Heart left ventricle (tissue), 16 donors: Measurements from ENCODE around the gene TTLL10. TPM values are rescaled to one million over a fixed set of nuclear protein-coding genes. Genes with fewer than 3 reads are reported as not detected.

Source experiments
- ATAC-seq, 4 donors: fragments of 200-7000 bp; cut with Tn5 transposase; one replicate each; pipeline ENCODE4 v1.9.1; 2020 to 2022; ENCODE audit warnings: moderate library complexity in 4 of 4, mild to moderate bottlenecking in 3 of 4, moderate number of reproducible peaks in 1 of 4
- DNase-seq, 5 donors: peaks; one replicate each; pipeline ENCODE4 v3.0.0-alpha.2; 2020
- H3K27ac ChIP-seq, 12 donors: fragments of 200-600 bp; sonication (generic) in 4 of 12; one replicate each; pipeline versions ENCODE4 v1.5.0 to v1.8.0; 2016 to 2022; ENCODE audit warnings: mild to moderate bottlenecking in 2 of 12
- H3K27me3 ChIP-seq, 9 donors: fragments of 200-600 bp; sonication (generic) in 2 of 9; one replicate each; pipeline versions ENCODE4 v1.5.1 to v1.8.0; 2016 to 2022; ENCODE audit warnings: mild to moderate bottlenecking in 3 of 9
- H3K36me3 ChIP-seq, 9 donors: fragments of 200-600 bp; sonication (generic) in 2 of 9; one replicate each; pipeline versions ENCODE4 v1.5.0 to v1.8.0; 2018 to 2022; ENCODE audit warnings: mild to moderate bottlenecking in 2 of 9
- H3K4me1 ChIP-seq, 12 donors: fragments of 200-600 bp; sonication (generic) in 4 of 12; one replicate each; pipeline versions ENCODE4 v1.5.0 to v1.8.0; 2016 to 2022; ENCODE audit warnings: mild to moderate bottlenecking in 3 of 12
- H3K4me3 ChIP-seq, 12 donors: fragments of 200-600 bp; sonication (generic) in 4 of 12; one replicate each; pipeline versions ENCODE4 v1.5.0 to v1.8.0; 2017 to 2022; ENCODE audit warnings: mild to moderate bottlenecking in 9 of 12, moderate library complexity in 4 of 12
- H3K9me3 ChIP-seq, 12 donors: fragments of 200-600 bp; sonication (generic) in 4 of 12; one replicate each; pipeline versions ENCODE4 v1.5.0 to v1.8.0; 2016 to 2022; ENCODE audit warnings: mild to moderate bottlenecking in 1 of 12
- CTCF ChIP-seq, 12 donors: fragments of 200-600 bp; sonication (generic) in 4 of 12; IDR thresholded peaks; one replicate each; pipeline versions ENCODE4 v1.5.0 to v1.8.0; 2018 to 2022; ENCODE audit warnings: antibody characterized with exemption in 12 of 12, mild to moderate bottlenecking in 5 of 12
- POLR2A ChIP-seq, 2 donors: fragments of 450-650 bp; IDR thresholded peaks; one replicate each; pipeline ENCODE4 v1.6.1; 2017; ENCODE audit warnings: antibody characterized with exemption in 2 of 2, mild to moderate bottlenecking in 2 of 2, moderate library complexity in 2 of 2
- WGBS, 4 donors: extraction: QIAGEN DNeasy Blood & Tissue Kit in 2 of 4; methylation state at CpG; one replicate each; pipeline versions ENCODE4 v1.1.5 to v1.1.7; 2013 to 2018; 5-methylcytosine and 5-hydroxymethylcytosine counted together
- intact Hi-C, 10 donors: fragments of 100-400 bp; cut with DNase I; formaldehyde crosslinking; loops; one replicate each; pipeline versions ENCODE4 v1.11.1 to v1.14.2; 2022
- polyA plus RNA-seq, 2 donors: library from polyadenylated mRNA; stranded (reverse); fragments of 200-250 nt; gene quantifications; one replicate each; pipeline ENCODE4 v1.2.3, GENCODE V29; 2013
- total RNA-seq, 9 donors: library from RNA; depleted of rRNA in 2 of 9; stranded (reverse); fragments of >200 nt in 2 of 9; fragmentation: NEBNext Ultra II Directional in 3 of 9; extraction: Animal tissue kit (Norgen Biotek cat#: 25700) in 3 of 9; gene quantifications; one replicate each; pipeline versions ENCODE4 v1.1.0 to v1.2.4, GENCODE V29; 2016 to 2023
- donor health status: ischemic (EF 13 %, LVEDD 7.1; RV severe dilation, severe dysfunction).
- donor health status: healthy with polysubstance abuse.
- donor health status: DM: no; HTN: yes; CAD: no.
- donor health status: DM: no; HTN: no; CAD: no.
- donor health status: ischemic (EF 25% LVEDD 6.9; RV normal size, moderate dysfunction).
- donor health status: ischemic (EF 25% LVEDD 5.7; RV mildly dilated, moderate dysfunction).
- donor health status: healthy.
- donor health status: DM: yes; HTN: yes; CAD: no.
- donor health status: ischemic (EF 35%, LVEDD 5.7; RV mildly dilated, moderate dysfunction).
- donor health status: nonischemic (EF 11% LVEDD 7.7; RV severe dilation, severe dysfunction).
- donor health status: DM: yes; HTN: yes; CAD: no.
- donor health status: PGD.
- donor health status: ischemic (EF 29% LVEDD 5.4; RV normal size, mild dysfunction).
- donor health status: nonischemic (EF 23%, LVEDD 6.1; RV moderate dilation, normal function).

Gene TTLL10
- total and polyA plus RNA-seq, 11 donors, result 0.03 to 0.53 (median 0.21) TPM; not detected in 4

GRCh38 chr1:1130206-1131120 lies 43.2 kb upstream of the TTLL10 start:
- Histone ChIP-seq H3K9me3 (no peaks in the 10 kb centered on the region), H3K27ac (no peak overlapping the region), H3K36me3 (no peaks in the 10 kb centered on the region), H3K4me1 (peaks cover 0 to 13% (median 0%) of the 10 kb centered on the region in 12 donors), H3K4me3 (no peak overlapping the region), H3K27me3 (no peaks in the 10 kb centered on the region)
- no peak for DNase-seq
- 84 to 90% (median 85%) methylated on average over 40 to 43 of the region's 43 CpGs for WGBS, 4 donors
- no peak for ATAC-seq
- intact Hi-C loops, result loop anchor here in 1 of 10 donors (5.0 kb wide), 1 partner anchor 37 kb away; no protein-coding TSS in a partner anchor
- TF ChIP-seq CTCF (IDR thresholded peaks at IDR 0.05), result no peak
- no peak for TF ChIP-seq POLR2A (IDR thresholded peaks at IDR 0.05)

GRCh38 chr1:1132042-1132950 lies 41.4 kb upstream of the TTLL10 start:
- H3K27ac ChIP-seq, result peak overlapping the region in 8 of 12 donors; percentile 4 to 68 (median 53)
- no peak overlapping the region for H3K4me3 ChIP-seq
- intact Hi-C loops, result loop anchor here in 1 of 10 donors (5.0 kb wide), 1 partner anchor 35 kb away; no protein-coding TSS in a partner anchor
- no peaks in the 10 kb centered on the region for H3K9me3 ChIP-seq
- no peak for TF ChIP-seq POLR2A (IDR thresholded peaks at IDR 0.05)
- TF ChIP-seq CTCF (IDR thresholded peaks at IDR 0.05), result no peak
- ATAC-seq (peak in 2 of 4 donors; percentile 20 to 21), DNase-seq (peak in 2 of 5 donors; percentile 40 to 59)
- H3K36me3 ChIP-seq, result no peaks in the 10 kb centered on the region
- H3K4me1 ChIP-seq, result peaks cover 0 to 13% (median 0%) of the 10 kb centered on the region in 12 donors
- peaks cover 6 to 15% (median 10%) of the 10 kb centered on the region in 9 donors for H3K27me3 ChIP-seq
- whole genome bisulfite sequencing, 4 donors, result 79 to 87% (median 82%) methylated on average over 41 to 48 of the region's 48 CpGs

GRCh38 chr1:1132956-1133750 lies 40.5 kb upstream of the TTLL10 start:
- Histone ChIP-seq H3K27me3 (peaks cover 12 to 23% (median 18%) of the 10 kb centered on the region in 9 donors), H3K27ac (peak overlapping the region in 8 of 12 donors; percentile 4 to 68 (median 53)), H3K9me3 (no peaks in the 10 kb centered on the region), H3K36me3 (no peaks in the 10 kb centered on the region), H3K4me3 (peak overlapping the region in 1 of 12 donors; percentile 5), H3K4me1 (peaks cover 0 to 13% (median 0%) of the 10 kb centered on the region in 12 donors)
- TF ChIP-seq CTCF (IDR thresholded peaks at IDR 0.05) (no peak), POLR2A (IDR thresholded peaks at IDR 0.05) (no peak)
- ATAC-seq (peak in 3 of 4 donors; percentile 24 to 75 (median 55)), DNase-seq (peak in 4 of 5 donors; percentile 47 to 68 (median 62))
- intact Hi-C loops, result loop anchor here in 1 of 10 donors (5.0 kb wide), 1 partner anchor 34 kb away; no protein-coding TSS in a partner anchor
- WGBS, 4 donors, result 57 to 67% (median 59%) methylated on average over 25 to 32 of the region's 32 CpGs
